Activated T-cell treated with anti-CD3 and anti-CD28 coated beads, Interleukin-2, amount 50 U/mL, for 72 hours (primary cell): ENCODE results near the gene GJA4. TPM values are rescaled to one million over a fixed set of nuclear protein-coding genes. Genes with fewer than 3 reads are reported as not detected.
"Not testable (repeated sequence)": the region's sequence is repeated elsewhere in the genome, so short reads cannot be mapped to it uniquely, and the experiment has no call there.

ENCODE experiments used
- ATAC-seq, 2 donors: fragments of 150-1000 bp; cut with Tn5 transposase; replicated peaks in 1 of 2; 2 replicates each; pipeline ENCODE4 v1.10.0; 2021; ENCODE audit warnings: moderate library complexity in 2 of 2, mild to moderate bottlenecking in 1 of 2
- DNase-seq, 2 donors: peaks; one replicate each; pipeline ENCODE4 v3.0.0; 2021 to 2022; ENCODE audit warnings: mixed read lengths in 1 of 2
- H3K27ac Mint-ChIP-seq: one replicate; pipeline ENCODE4 v1.8.0; 2022; ENCODE audit warnings: mild to moderate bottlenecking, moderate library complexity, mixed read lengths
- H3K27me3 Mint-ChIP-seq: one replicate; pipeline ENCODE4 v1.8.0; 2022; ENCODE audit warnings: low read depth, mixed read lengths
- H3K36me3 Mint-ChIP-seq, 2 donors: one replicate each; pipeline ENCODE4 v1.8.0; 2022; ENCODE audit warnings: mixed read lengths in 2 of 2, mild to moderate bottlenecking in 1 of 2; ENCODE audit not compliant: insufficient read depth in 2 of 2
- H3K4me1 Mint-ChIP-seq: one replicate; pipeline ENCODE4 v1.8.0; 2022; ENCODE audit warnings: low read depth, mixed read lengths
- H3K4me3 Mint-ChIP-seq, 2 donors: one replicate each; pipeline ENCODE4 v1.8.0; 2022; ENCODE audit warnings: mild to moderate bottlenecking in 2 of 2, mixed read lengths in 2 of 2, moderate library complexity in 2 of 2
- H3K9me3 Mint-ChIP-seq, 2 donors: one replicate each; pipeline ENCODE4 v1.8.0; 2022; ENCODE audit warnings: mixed read lengths in 2 of 2
- total RNA-seq, 2 donors: library from RNA; stranded (reverse); gene quantifications; one replicate each; pipeline ENCODE4 v1.2.3, GENCODE V29; 2022

Gene GJA4
- total RNA-seq, 2 donors from 2014 or later: 0.17 to 0.44 TPM

DNA sequence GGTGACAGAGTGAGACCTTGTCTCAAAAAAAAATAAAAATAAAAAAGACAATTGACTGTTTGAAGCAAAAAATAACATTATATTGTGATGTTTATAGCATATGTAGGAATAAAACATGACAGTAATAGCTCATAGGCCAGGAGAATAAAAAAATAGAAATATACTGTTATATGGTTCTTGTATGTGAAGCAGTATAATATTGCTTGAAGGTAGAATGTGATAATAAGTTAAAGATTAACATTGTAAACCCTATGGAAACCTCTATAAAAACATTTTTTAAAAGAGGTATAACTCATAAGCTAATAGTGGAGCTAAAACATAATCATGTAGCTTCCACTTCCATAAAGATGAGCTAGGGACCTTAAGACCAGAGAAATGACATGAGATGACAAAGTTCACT, 23.5 kb downstream of the GJA4 start:
- Mint-ChIP-seq H3K4me1 (no peaks in the 10 kb centered on the region), H3K27me3 (no peaks in the 10 kb centered on the region), H3K36me3 (no peaks in the 10 kb centered on the region), H3K27ac (no peak overlapping the region), H3K9me3 (no peaks in the 10 kb centered on the region), H3K4me3 (no peak overlapping the region)
- ATAC-seq: no peak
- DNase-seq: no peak

DNA sequence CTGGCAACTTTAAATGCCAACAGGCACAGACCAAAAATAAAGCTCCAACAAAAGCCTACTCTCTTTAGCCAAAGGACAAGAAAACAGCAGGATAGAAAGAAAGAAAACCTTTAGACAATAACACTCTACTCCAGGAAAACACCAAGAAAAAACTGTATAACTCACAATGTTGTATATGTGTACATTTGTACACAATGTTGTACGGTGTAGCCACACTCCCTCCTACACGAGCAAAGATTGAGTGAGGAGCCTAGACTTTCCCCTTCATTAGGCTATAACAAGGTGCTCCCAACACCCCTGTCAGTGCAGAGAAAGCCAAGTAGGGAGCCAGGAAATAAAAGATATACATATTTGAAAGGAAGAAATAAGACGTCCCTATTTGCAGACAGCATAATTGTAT, 24.0 kb downstream of the GJA4 start:
- Mint-ChIP-seq H3K9me3 (no peaks in the 10 kb centered on the region), H3K4me1 (no peaks in the 10 kb centered on the region), H3K27me3 (no peaks in the 10 kb centered on the region), H3K4me3 (no peak overlapping the region), H3K27ac (no peak overlapping the region), H3K36me3 (no peaks in the 10 kb centered on the region)
- DNase-seq (no peak), ATAC-seq (no peak)

- H3K9me3 Mint-ChIP-seq, DNase-seq, H3K27ac Mint-ChIP-seq, ATAC-seq, H3K27me3 Mint-ChIP-seq, H3K36me3 Mint-ChIP-seq, H3K4me3 Mint-ChIP-seq, H3K4me1 Mint-ChIP-seq: not testable (repeated sequence)
Measured at GRCh38 chr1:34818862-34819261, 26.1 kb downstream of the GJA4 start.

DNA sequence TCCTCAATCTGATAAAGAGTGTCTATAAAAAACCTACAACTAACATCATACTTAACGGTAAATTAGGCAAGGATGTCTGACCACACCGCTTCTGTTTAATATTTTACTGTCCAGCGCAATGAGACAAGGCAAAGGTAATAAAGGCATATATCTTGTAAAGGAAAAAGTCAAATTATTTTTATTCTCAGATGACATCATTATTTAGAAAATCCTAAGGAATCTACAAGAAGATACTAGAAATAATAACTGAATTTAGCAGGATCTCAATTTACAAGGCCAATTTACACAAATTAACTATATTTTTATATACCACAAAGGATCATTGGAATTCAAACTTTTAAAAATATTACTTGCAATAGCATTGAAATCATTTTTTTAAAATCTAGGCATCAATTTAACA, 29.4 kb downstream of the GJA4 start:
- H3K4me3 Mint-ChIP-seq: no peak overlapping the region
- DNase-seq (no peak), ATAC-seq (no peak)
- H3K27me3 Mint-ChIP-seq: no peaks in the 10 kb centered on the region
- no peaks in the 10 kb centered on the region for H3K4me1 Mint-ChIP-seq
- no peaks in the 10 kb centered on the region for H3K36me3 Mint-ChIP-seq
- peaks cover 0 to 3% of the 10 kb centered on the region in 2 donors for H3K9me3 Mint-ChIP-seq
- no peak overlapping the region for H3K27ac Mint-ChIP-seq

DNA sequence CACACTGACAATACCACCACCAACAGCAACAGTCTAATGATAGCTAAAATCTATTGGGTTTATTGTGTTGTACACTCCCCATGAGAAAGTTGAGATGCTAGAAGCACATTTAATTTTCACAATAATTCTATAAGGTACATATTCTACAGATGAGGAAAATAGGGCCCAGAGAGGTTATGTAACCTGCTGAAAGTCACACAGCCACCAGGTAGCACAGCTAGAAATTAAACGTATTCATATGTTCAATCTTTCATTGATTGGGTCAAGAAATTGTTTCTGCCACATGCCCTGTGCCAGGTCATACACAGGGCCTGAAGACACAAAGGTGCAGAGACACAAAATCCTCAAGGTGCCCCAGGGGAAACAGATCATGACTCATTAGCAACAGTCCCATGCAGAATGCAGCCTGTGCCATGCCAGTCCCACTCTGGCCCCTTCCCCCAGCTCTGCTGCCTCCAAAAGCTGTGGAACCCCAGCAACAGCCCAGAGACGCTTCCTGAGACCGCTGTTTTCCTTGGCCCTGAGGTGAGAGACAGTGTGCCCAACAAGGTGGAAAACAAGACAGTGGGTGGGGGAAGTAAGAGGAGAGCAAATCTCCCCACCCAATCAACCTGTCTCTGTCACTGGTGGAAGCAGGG, 32.1 kb downstream of the GJA4 start:
- H3K27ac Mint-ChIP-seq: no peak overlapping the region
- no peaks in the 10 kb centered on the region for H3K36me3 Mint-ChIP-seq
- no peak overlapping the region for H3K4me3 Mint-ChIP-seq
- no peak for ATAC-seq
- no peak for DNase-seq
- no peaks in the 10 kb centered on the region for H3K27me3 Mint-ChIP-seq
- H3K4me1 Mint-ChIP-seq: peaks cover 4% of the 10 kb centered on the region
- H3K9me3 Mint-ChIP-seq: peaks cover 0 to 3% of the 10 kb centered on the region in 2 donors

- no peak overlapping the region for H3K4me3 Mint-ChIP-seq
- no peaks in the 10 kb centered on the region for H3K27me3 Mint-ChIP-seq
- no peak for ATAC-seq
- peaks cover 0 to 3% of the 10 kb centered on the region in 2 donors for H3K9me3 Mint-ChIP-seq
- no peaks in the 10 kb centered on the region for H3K36me3 Mint-ChIP-seq
- no peak for DNase-seq
- peaks cover 4% of the 10 kb centered on the region for H3K4me1 Mint-ChIP-seq
- H3K27ac Mint-ChIP-seq: no peak overlapping the region
Measured at GRCh38 chr1:34825455-34826091, 32.8 kb downstream of the GJA4 start.

DNA sequence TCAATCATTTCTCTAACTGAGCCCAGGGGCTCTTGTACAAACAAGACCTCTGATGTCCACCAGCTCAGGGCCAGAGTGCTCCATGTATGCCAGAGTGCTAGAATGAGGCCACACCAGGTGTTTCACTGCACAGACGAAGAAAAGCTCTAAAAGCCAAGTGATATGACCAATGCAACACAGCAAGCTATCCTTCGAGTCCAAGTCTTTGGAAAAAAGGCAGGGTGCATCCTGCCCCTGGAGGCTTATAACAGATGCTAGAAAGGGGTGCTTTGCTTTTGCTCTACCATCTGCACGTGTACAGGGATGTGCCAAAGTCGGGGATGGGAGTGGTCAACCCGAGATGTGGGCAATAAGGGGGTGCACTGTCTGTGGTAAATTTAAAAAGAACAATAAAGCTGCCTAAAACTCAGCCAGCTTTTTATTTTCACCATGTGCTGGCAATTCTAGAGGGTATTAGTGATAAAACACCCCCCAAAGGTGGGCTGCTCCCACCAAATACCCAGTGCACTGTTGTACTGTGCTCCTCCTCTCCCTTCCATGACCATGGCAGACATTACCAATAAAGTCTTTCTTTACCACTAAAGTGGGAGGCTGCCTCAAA, 34.6 kb downstream of the GJA4 start:
- no peak overlapping the region for H3K4me3 Mint-ChIP-seq
- H3K27me3 Mint-ChIP-seq: no peaks in the 10 kb centered on the region
- no peak for DNase-seq
- H3K4me1 Mint-ChIP-seq: peaks cover 4% of the 10 kb centered on the region
- H3K36me3 Mint-ChIP-seq: no peaks in the 10 kb centered on the region
- no peak for ATAC-seq
- H3K9me3 Mint-ChIP-seq: peaks cover 0 to 3% of the 10 kb centered on the region in 2 donors
- no peak overlapping the region for H3K27ac Mint-ChIP-seq

DNA sequence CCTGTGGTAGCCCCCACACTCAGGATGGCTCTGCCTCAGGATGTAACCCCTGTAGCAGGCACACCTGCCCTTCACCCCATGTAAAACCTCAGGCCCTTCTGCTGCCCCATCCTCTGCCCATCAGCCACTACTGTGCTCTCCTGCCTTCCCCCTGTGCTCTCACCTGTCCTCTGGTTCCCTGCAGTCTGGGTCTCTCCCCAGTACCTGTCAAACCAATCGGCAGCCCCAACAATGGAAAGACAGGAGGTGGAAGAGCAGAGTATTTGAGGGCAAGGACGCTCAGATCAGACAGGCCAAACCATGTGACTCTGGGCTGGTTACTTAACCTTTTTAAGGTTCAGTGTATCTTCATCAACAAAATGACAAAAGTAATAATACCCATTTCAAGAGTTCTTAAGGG, 35.8 kb downstream of the GJA4 start:
- no peak for ATAC-seq
- Mint-ChIP-seq H3K36me3 (no peaks in the 10 kb centered on the region), H3K4me3 (no peak overlapping the region), H3K9me3 (peaks cover 0 to 3% of the 10 kb centered on the region in 2 donors), H3K4me1 (peaks cover 4% of the 10 kb centered on the region), H3K27me3 (no peaks in the 10 kb centered on the region), H3K27ac (no peak overlapping the region)
- DNase-seq: no peak

DNA sequence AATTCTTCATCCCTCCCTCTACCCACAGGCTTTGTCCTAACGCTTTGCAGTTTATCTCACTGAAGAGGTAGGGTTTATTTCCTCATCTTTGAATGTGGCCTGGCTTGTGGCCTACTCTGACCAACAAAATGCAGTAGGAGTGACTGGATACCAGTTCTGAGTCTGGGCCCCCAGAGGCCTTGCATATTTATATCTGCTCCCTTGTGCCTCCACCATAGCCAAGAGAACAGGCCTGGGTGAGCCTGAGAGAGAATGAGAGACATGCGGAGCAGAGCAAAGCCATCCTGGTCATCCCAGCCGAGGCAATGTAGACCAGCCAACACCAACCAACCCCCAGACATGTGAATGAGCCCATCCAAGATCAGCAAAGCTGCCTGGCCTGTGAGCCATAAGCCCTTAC, 36.5 kb downstream of the GJA4 start:
- H3K36me3 Mint-ChIP-seq: no peaks in the 10 kb centered on the region
- no peaks in the 10 kb centered on the region for H3K9me3 Mint-ChIP-seq
- DNase-seq: no peak
- H3K27ac Mint-ChIP-seq: no peak overlapping the region
- no peak overlapping the region for H3K4me3 Mint-ChIP-seq
- peaks cover 4% of the 10 kb centered on the region for H3K4me1 Mint-ChIP-seq
- no peaks in the 10 kb centered on the region for H3K27me3 Mint-ChIP-seq
- no peak for ATAC-seq

GRCh38 chr1:34831721-34832246, 39.0 kb downstream of the GJA4 start:
- Mint-ChIP-seq H3K27me3 (no peaks in the 10 kb centered on the region), H3K4me3 (no peak overlapping the region), H3K9me3 (no peaks in the 10 kb centered on the region), H3K27ac (no peak overlapping the region), H3K36me3 (peaks cover 0 to 2% of the 10 kb centered on the region in 2 donors), H3K4me1 (peaks cover 4% of the 10 kb centered on the region)
- DNase-seq: no peak
- no peak for ATAC-seq

DNA sequence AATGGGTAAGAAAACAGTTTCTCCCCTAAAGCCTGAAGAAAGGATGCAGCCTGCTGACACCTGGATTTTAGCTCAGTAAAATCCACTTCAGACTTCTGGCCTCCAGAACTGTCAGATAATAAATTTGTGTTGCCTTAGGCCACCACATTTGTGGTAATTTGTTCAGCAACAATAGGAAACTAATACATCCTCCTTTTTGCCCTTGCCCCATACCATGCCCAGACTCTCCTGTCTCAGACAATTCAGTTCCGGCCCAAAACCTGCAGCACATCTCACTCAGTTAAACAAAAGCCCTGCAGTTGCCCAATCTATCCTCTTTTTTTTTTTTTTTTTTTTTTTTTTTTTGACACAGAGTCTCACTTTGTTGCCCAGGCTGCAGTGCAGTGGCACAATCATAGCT, 40.9 kb downstream of the GJA4 start:
- Mint-ChIP-seq H3K27me3 (no peaks in the 10 kb centered on the region), H3K27ac (no peak overlapping the region), H3K36me3 (peaks cover 0 to 3% of the 10 kb centered on the region in 2 donors), H3K9me3 (no peaks in the 10 kb centered on the region), H3K4me1 (no peaks in the 10 kb centered on the region), H3K4me3 (no peak overlapping the region)
- no peak for DNase-seq
- ATAC-seq: no peak

DNA sequence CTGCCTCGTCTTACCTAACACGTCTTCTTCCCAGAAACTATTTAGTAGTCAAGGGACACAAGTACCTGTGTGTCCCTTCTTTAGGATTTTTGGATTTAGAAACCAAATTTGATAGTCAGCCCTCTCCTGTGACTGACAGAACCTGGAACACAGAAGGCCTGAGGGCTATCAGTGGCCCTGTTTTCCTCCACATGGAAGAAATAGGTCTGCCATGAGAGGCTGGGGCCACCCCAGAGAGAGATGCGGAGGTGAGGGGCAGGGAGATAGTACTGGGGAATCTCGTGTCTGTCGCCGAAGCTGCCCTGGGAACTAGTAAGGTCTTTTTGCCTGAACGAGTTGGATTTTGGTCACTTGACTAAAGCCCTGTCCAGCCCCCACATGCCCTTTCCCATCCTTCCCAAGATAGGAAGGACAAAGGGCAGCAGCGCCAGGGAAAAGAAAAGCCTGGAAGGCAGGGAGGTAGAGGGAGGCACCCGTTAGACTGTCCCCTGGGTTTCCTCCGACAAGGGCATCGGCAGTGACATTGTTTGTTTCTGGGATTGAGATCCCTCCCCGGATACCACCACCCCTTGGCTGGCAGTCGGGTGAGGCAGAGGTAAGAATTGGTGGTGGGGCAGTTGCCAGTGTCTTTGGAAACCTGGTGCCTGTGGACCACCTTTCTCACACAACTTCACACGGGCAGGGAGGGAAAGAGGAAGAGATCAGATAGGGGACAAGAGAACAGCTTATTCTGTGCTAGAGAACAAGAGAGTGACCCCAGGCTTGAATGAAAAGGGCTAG, 46.9 kb downstream of the GJA4 start:
- ATAC-seq: no peak
- no peaks in the 10 kb centered on the region for H3K4me1 Mint-ChIP-seq
- no peak for DNase-seq
- peaks cover 0 to 3% of the 10 kb centered on the region in 2 donors for H3K36me3 Mint-ChIP-seq
- no peak overlapping the region for H3K27ac Mint-ChIP-seq
- no peaks in the 10 kb centered on the region for H3K9me3 Mint-ChIP-seq
- no peaks in the 10 kb centered on the region for H3K27me3 Mint-ChIP-seq
- H3K4me3 Mint-ChIP-seq: no peak overlapping the region

DNA sequence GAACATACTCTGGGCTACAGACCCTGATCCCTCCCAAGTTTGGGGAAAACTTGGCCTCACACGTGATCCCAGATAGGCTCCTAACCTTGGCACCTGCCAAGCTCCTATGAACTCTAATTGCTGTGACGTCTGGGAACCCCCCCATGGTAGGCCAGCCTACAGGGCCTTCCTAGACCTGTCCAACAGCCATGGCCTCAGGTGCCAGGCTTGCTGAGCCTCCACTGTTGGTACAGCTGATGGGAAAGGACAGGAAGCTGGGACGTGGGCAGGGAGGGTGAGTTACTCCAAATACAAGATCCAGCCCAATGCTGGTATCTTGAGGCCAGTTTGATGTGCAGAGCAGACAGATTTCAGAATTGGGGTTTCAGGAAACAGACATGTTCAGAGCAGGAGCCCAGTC, 47.6 kb downstream of the GJA4 start:
- ATAC-seq: no peak
- Mint-ChIP-seq H3K36me3 (peaks cover 0 to 1% of the 10 kb centered on the region in 2 donors), H3K4me3 (no peak overlapping the region), H3K27me3 (no peaks in the 10 kb centered on the region), H3K9me3 (no peaks in the 10 kb centered on the region), H3K4me1 (no peaks in the 10 kb centered on the region), H3K27ac (no peak overlapping the region)
- DNase-seq: no peak
